Subcutaneous abdominal adipose tissue (tissue), 5 donors: ENCODE data around the gene DUT.
A peak's percentile ranks its signal among the peaks of the same experiment; 100 is the strongest.
"Not testable (repeated sequence)": the region's sequence is repeated elsewhere in the genome, so short reads cannot be mapped to it uniquely, and the experiment has no call there.

Experiments
- H3K27ac ChIP-seq: one replicate; pipeline ENCODE4 v1.7.0; 2013; ENCODE audit warnings: low read depth, mild to moderate bottlenecking, inconsistent platforms, low read length, moderate library complexity
- H3K27me3 ChIP-seq, 5 donors: one replicate each; pipeline ENCODE4 v1.7.0; 2013; ENCODE audit warnings: low read length in 5 of 5, inconsistent platforms in 1 of 5; ENCODE audit not compliant: control insufficient read depth in 5 of 5, insufficient read depth in 4 of 5
- H3K36me3 ChIP-seq, 5 donors: one replicate each; pipeline ENCODE4 v1.7.0; 2013; ENCODE audit warnings: low read length in 5 of 5; ENCODE audit not compliant: control insufficient read depth in 5 of 5, insufficient read depth in 5 of 5
- H3K4me1 ChIP-seq, 5 donors: one replicate each; pipeline ENCODE4 v1.7.0; 2013; ENCODE audit warnings: low read length in 5 of 5, mild to moderate bottlenecking in 3 of 5, moderate library complexity in 1 of 5; ENCODE audit not compliant: control insufficient read depth in 5 of 5, insufficient read depth in 5 of 5
- H3K4me3 ChIP-seq, 5 donors: one replicate each; pipeline ENCODE4 v1.7.0; 2013; ENCODE audit warnings: low read length in 5 of 5, low read depth in 1 of 5
- H3K9ac ChIP-seq, 5 donors: one replicate each; pipeline ENCODE4 v1.7.0; 2013; ENCODE audit warnings: low read length in 5 of 5, mild to moderate bottlenecking in 4 of 5, moderate library complexity in 3 of 5
- H3K9me3 ChIP-seq, 5 donors: one replicate each; pipeline ENCODE4 v1.7.0; 2013; ENCODE audit warnings: low read length in 5 of 5; ENCODE audit not compliant: control insufficient read depth in 5 of 5
- donor health status: healthy.
- donor health status: healthy.
- donor health status: healthy.
- donor health status: healthy.
- donor health status: healthy.

Gene DUT

GRCh38 chr15:48325400-48325799 is 5.8 kb upstream of the DUT start:
- Histone ChIP-seq H3K27ac (no peak overlapping the region), H3K4me1 (peaks cover 0 to 5% (median 5%) of the 10 kb centered on the region in 5 donors), H3K27me3 (no peaks in the 10 kb centered on the region), H3K36me3 (no peaks in the 10 kb centered on the region), H3K9me3 (no peaks in the 10 kb centered on the region), H3K9ac (no peak overlapping the region), H3K4me3 (no peak overlapping the region)

DNA sequence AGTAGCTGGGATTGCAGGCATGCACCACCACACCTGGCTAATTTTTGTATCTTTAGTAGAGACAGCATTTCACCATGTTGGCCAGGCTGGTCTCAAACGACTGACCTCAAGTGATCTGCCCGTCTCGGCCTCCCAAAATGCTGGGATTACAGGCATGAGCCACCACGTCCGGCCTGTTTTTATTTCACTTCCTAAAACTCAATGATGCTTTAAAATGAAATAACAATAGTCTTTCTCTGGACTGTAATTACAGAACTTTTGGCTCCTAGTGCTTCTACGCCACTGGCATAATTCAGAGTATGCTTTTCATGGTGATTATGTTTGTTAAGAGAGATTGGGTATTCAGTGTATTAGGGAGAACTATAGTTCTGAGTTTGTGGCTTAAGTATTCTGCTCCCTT is 5.0 kb upstream of the DUT start:
- H3K27ac ChIP-seq, H3K36me3 ChIP-seq, H3K9me3 ChIP-seq, H3K4me3 ChIP-seq, H3K27me3 ChIP-seq, H3K9ac ChIP-seq: not testable (repeated sequence)
- H3K4me1 ChIP-seq = peaks cover 0 to 11% (median 9%) of the 10 kb centered on the region in 5 donors

- peaks cover 8 to 17% (median 10%) of the 10 kb centered on the region in 5 donors for H3K36me3 ChIP-seq
- H3K27ac ChIP-seq = peak overlapping the region; percentile 94
- peak overlapping the region; percentile 38 to 93 (median 83) for H3K9ac ChIP-seq
- H3K27me3 ChIP-seq = no peaks in the 10 kb centered on the region
- H3K9me3 ChIP-seq = no peaks in the 10 kb centered on the region
- peaks cover 0 to 19% (median 15%) of the 10 kb centered on the region in 5 donors for H3K4me1 ChIP-seq
- H3K4me3 ChIP-seq = peak overlapping the region; percentile 79 to 98 (median 90)
Observed at GRCh38 chr15:48330105-48330785, 984 bp upstream of the DUT start.

DNA sequence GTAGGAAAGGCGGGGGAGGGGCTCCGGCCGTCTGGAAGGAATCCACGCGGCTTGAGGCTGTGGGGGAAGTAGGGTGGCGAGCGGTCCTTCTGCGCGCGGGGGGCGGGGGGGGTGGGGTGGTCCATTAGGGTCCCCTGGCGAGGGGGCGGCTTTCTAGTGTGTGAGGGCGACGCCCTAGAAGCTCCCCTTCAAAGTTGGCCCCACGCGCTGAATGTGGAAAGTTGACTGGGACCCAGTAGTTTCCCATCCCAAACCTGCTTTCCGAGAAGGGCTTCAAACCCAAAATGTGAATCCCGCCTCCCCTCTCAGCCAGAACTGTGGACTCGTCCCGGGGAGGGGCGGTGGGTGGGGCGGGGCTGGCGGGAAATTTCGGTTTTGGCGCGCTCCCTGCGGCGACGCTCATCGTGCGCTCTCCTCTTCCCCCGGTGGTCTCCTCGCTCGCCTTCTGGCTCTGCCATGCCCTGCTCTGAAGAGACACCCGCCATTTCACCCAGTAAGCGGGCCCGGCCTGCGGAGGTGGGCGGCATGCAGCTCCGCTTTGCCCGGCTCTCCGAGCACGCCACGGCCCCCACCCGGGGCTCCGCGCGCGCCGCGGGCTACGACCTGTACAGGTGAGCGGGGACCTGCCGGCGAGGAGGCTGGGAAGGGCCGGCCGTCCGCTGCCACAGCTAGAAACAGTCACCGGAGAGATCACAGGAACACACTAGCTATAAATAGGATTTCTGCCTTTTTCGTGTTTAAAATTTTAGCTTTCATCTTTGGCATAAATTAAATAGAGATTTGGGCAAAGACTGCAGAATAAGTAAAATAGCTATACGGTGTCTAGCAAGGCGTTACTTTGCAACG is 790 bp downstream of the DUT start:
- no peaks in the 10 kb centered on the region for H3K27me3 ChIP-seq
- peak overlapping the region in 4 of 5 donors; percentile 82 to 93 (median 85) for H3K9ac ChIP-seq
- peaks cover 0 to 19% (median 15%) of the 10 kb centered on the region in 5 donors for H3K4me1 ChIP-seq
- peak overlapping the region; percentile 69 to 98 (median 90) for H3K4me3 ChIP-seq
- H3K36me3 ChIP-seq = peaks cover 16 to 32% (median 24%) of the 10 kb centered on the region in 5 donors
- H3K9me3 ChIP-seq = no peaks in the 10 kb centered on the region
- peak overlapping the region; percentile 94 for H3K27ac ChIP-seq

DNA sequence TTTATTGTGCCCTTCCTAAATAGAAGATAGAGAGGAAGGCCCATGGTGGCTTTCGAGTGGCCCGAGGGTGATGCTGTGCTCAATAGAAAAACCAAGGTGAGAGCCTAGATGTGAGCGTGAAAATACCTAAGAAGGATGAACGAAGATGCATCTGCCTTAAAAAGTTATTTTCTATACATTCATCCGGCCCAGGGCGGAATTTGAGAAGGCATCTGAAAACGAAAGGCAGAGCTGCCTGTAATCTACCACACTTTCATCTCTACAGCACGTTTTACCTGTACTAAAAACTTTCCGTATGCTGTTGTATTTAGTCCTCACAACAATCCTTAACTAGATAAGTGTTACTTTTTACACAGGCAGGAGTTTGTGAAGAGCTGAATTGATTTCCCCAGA is 1.4 kb downstream of the DUT start:
- Histone ChIP-seq H3K9me3 (no peaks in the 10 kb centered on the region), H3K36me3 (peaks cover 22 to 32% (median 25%) of the 10 kb centered on the region in 5 donors), H3K27me3 (no peaks in the 10 kb centered on the region), H3K27ac (no peak overlapping the region), H3K4me1 (peaks cover 0 to 20% (median 16%) of the 10 kb centered on the region in 5 donors), H3K9ac (peak overlapping the region in 1 of 5 donors; percentile 59), H3K4me3 (peak overlapping the region in 4 of 5 donors; percentile 29 to 98 (median 94))

- Histone ChIP-seq H3K36me3 (peaks cover 23 to 37% (median 31%) of the 10 kb centered on the region in 5 donors), H3K9ac (no peak overlapping the region), H3K27ac (no peak overlapping the region)
Observed at GRCh38 chr15:48333540-48333939, 2.3 kb downstream of the DUT start.

DNA sequence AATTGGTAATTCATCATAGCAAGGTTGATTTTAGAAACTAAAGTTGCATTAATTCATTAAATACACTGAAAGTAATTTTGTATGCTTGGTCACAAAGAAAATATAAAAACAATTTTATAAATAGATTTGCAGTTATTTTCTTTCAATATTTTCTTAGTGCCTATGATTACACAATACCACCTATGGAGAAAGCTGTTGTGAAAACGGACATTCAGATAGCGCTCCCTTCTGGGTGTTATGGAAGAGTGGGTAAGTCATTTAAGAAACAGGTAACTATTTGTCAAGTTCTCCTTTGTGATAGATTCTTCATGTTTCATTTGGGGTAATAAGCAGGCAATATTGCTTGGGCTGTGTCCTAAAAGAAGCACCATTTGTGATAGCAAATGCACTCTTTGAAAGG is 3.0 kb downstream of the DUT start:
- Histone ChIP-seq H3K4me1 (peaks cover 0 to 22% (median 16%) of the 10 kb centered on the region in 5 donors), H3K4me3 (no peak overlapping the region), H3K27ac (no peak overlapping the region), H3K9ac (no peak overlapping the region), H3K9me3 (no peaks in the 10 kb centered on the region), H3K36me3 (peaks cover 26 to 38% (median 33%) of the 10 kb centered on the region in 5 donors), H3K27me3 (no peaks in the 10 kb centered on the region)

More at GRCh38 chr15:48333540-48333939, 2.3 kb downstream of the DUT start:
- Histone ChIP-seq H3K9me3 (no peaks in the 10 kb centered on the region), H3K4me1 (peaks cover 0 to 22% (median 16%) of the 10 kb centered on the region in 5 donors), H3K27me3 (no peaks in the 10 kb centered on the region), H3K4me3 (no peak overlapping the region)

- no peak overlapping the region for H3K9ac ChIP-seq
- H3K4me3 ChIP-seq = no peak overlapping the region
- no peak overlapping the region for H3K27ac ChIP-seq
- H3K9me3 ChIP-seq = no peaks in the 10 kb centered on the region
- peaks cover 41 to 60% (median 45%) of the 10 kb centered on the region in 5 donors for H3K36me3 ChIP-seq
- peaks cover 0 to 14% (median 7%) of the 10 kb centered on the region in 5 donors for H3K4me1 ChIP-seq
- H3K27me3 ChIP-seq = no peaks in the 10 kb centered on the region
Observed at GRCh38 chr15:48336940-48337339, 5.7 kb downstream of the DUT start.

DNA sequence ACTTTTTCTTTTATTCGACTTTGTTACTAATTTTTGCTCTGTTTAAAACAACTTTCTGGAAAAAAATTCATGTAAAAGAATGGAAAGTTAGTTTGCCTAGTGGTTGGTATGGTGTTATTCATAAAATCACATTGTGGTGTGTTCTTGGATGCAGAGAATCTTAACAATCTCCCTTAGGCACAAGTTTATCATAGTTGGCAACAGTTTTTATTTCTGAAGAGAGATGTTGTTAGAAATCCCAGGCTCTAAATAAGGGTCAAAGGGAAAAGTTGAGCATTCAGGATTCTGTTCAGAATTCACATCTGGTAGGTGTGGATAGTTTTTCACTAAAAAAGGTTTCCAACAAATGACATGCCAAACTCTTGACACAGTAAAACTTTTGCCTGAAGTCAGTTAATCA is 6.4 kb downstream of the DUT start:
- Histone ChIP-seq H3K9me3 (no peaks in the 10 kb centered on the region), H3K4me1 (peaks cover 0 to 8% (median under 1%) of the 10 kb centered on the region in 5 donors), H3K27me3 (no peaks in the 10 kb centered on the region), H3K9ac (no peak overlapping the region), H3K4me3 (no peak overlapping the region), H3K27ac (no peak overlapping the region), H3K36me3 (peaks cover 43 to 66% (median 51%) of the 10 kb centered on the region in 5 donors)

- no peak overlapping the region for H3K9ac ChIP-seq
- peaks cover 0 to 7% (median 0%) of the 10 kb centered on the region in 5 donors for H3K4me1 ChIP-seq
- no peak overlapping the region for H3K27ac ChIP-seq
- peaks cover 48 to 64% (median 48%) of the 10 kb centered on the region in 5 donors for H3K36me3 ChIP-seq
- no peaks in the 10 kb centered on the region for H3K27me3 ChIP-seq
- H3K9me3 ChIP-seq = no peaks in the 10 kb centered on the region
- no peak overlapping the region for H3K4me3 ChIP-seq
Observed at GRCh38 chr15:48340111-48340510, 8.9 kb downstream of the DUT start.
